IPS-18a (cell line): ENCODE data around the gene CEP192.

Source experiments
- H3K27ac ChIP-seq: one replicate; pipeline ENCODE4 v1.5.1; 2013; ENCODE audit warnings: low read length
- H3K27me3 ChIP-seq: one replicate; pipeline ENCODE4 v1.6.1; 2013; ENCODE audit warnings: mild to moderate bottlenecking, low read length; ENCODE audit not compliant: control insufficient read depth, insufficient read depth
- H3K36me3 ChIP-seq: one replicate; pipeline ENCODE4 v1.6.1; 2013; ENCODE audit warnings: low read depth, low read length; ENCODE audit not compliant: control insufficient read depth
- H3K4me1 ChIP-seq: one replicate; pipeline ENCODE4 v1.6.1; 2013; ENCODE audit warnings: low read depth, low read length; ENCODE audit not compliant: control insufficient read depth
- H3K4me3 ChIP-seq: one replicate; pipeline ENCODE4 v1.5.1; 2013; ENCODE audit warnings: low read length
- H3K9ac ChIP-seq: one replicate; pipeline ENCODE4 v1.6.1; 2013; ENCODE audit warnings: mild to moderate bottlenecking, low read length, moderate library complexity
- H3K9me3 ChIP-seq: one replicate; pipeline ENCODE4 v1.6.1; 2013; ENCODE audit warnings: low read depth, low read length; ENCODE audit not compliant: control insufficient read depth

Gene CEP192

GRCh38 chr18:13136056-13136903 lies 145.1 kb downstream of the CEP192 start:
- no peaks in the 10 kb centered on the region for H3K9me3 ChIP-seq
- H3K4me3 ChIP-seq: peak overlapping the region; percentile 51
- H3K36me3 ChIP-seq: no peaks in the 10 kb centered on the region
- H3K27ac ChIP-seq: no peak overlapping the region
- H3K27me3 ChIP-seq: peaks cover 38% of the 10 kb centered on the region
- H3K9ac ChIP-seq: no peak overlapping the region
- H3K4me1 ChIP-seq: no peaks in the 10 kb centered on the region

- Histone ChIP-seq H3K4me1 (no peaks in the 10 kb centered on the region), H3K36me3 (no peaks in the 10 kb centered on the region), H3K9ac (no peak overlapping the region), H3K9me3 (no peaks in the 10 kb centered on the region), H3K27ac (no peak overlapping the region), H3K4me3 (peak overlapping the region; percentile 51), H3K27me3 (peaks cover 38% of the 10 kb centered on the region)
Measured at GRCh38 chr18:13136904-13137669, 145.9 kb downstream of the CEP192 start.

- Histone ChIP-seq H3K27ac (no peak overlapping the region), H3K27me3 (peaks cover 38% of the 10 kb centered on the region)
Measured at GRCh38 chr18:13137670-13138419, 146.7 kb downstream of the CEP192 start.

GRCh38 chr18:13138420-13139139 lies 147.4 kb downstream of the CEP192 start:
- Histone ChIP-seq H3K9me3 (peaks cover 2% of the 10 kb centered on the region), H3K9ac (no peak overlapping the region), H3K4me3 (no peak overlapping the region), H3K27me3 (peaks cover 38% of the 10 kb centered on the region), H3K27ac (no peak overlapping the region), H3K36me3 (no peaks in the 10 kb centered on the region), H3K4me1 (no peaks in the 10 kb centered on the region)

More at GRCh38 chr18:13137670-13138419, 146.7 kb downstream of the CEP192 start:
- Histone ChIP-seq H3K36me3 (no peaks in the 10 kb centered on the region), H3K4me1 (no peaks in the 10 kb centered on the region), H3K9ac (no peak overlapping the region), H3K4me3 (peak overlapping the region; percentile 51), H3K9me3 (no peaks in the 10 kb centered on the region)

- Histone ChIP-seq H3K9ac (no peak overlapping the region), H3K36me3 (no peaks in the 10 kb centered on the region), H3K4me3 (no peak overlapping the region), H3K27me3 (peaks cover 38% of the 10 kb centered on the region), H3K9me3 (peaks cover 14% of the 10 kb centered on the region), H3K4me1 (no peaks in the 10 kb centered on the region), H3K27ac (no peak overlapping the region)
Measured at GRCh38 chr18:13139885-13140450, 148.8 kb downstream of the CEP192 start.

- no peak overlapping the region for H3K4me3 ChIP-seq
- no peak overlapping the region for H3K27ac ChIP-seq
- H3K36me3 ChIP-seq: no peaks in the 10 kb centered on the region
- H3K4me1 ChIP-seq: no peaks in the 10 kb centered on the region
- H3K9ac ChIP-seq: no peak overlapping the region
- H3K27me3 ChIP-seq: peaks cover 26% of the 10 kb centered on the region
- H3K9me3 ChIP-seq: peaks cover 14% of the 10 kb centered on the region
Measured at GRCh38 chr18:13141209-13141608, 150.0 kb downstream of the CEP192 start.

- Histone ChIP-seq H3K9ac (no peak overlapping the region), H3K27me3 (no peaks in the 10 kb centered on the region), H3K4me3 (no peak overlapping the region), H3K27ac (no peak overlapping the region), H3K36me3 (no peaks in the 10 kb centered on the region), H3K4me1 (no peaks in the 10 kb centered on the region), H3K9me3 (peaks cover 14% of the 10 kb centered on the region)
Measured at GRCh38 chr18:13145636-13146190, 154.6 kb downstream of the CEP192 start.

- H3K27ac ChIP-seq: no peak overlapping the region
- peaks cover 14% of the 10 kb centered on the region for H3K9me3 ChIP-seq
- no peaks in the 10 kb centered on the region for H3K27me3 ChIP-seq
- no peaks in the 10 kb centered on the region for H3K4me1 ChIP-seq
- H3K36me3 ChIP-seq: no peaks in the 10 kb centered on the region
- H3K9ac ChIP-seq: no peak overlapping the region
- H3K4me3 ChIP-seq: no peak overlapping the region
Measured at GRCh38 chr18:13147130-13147529, 156.0 kb downstream of the CEP192 start.

GRCh38 chr18:13151656-13152055 lies 160.5 kb downstream of the CEP192 start:
- H3K4me3 ChIP-seq: no peak overlapping the region
- H3K36me3 ChIP-seq: no peaks in the 10 kb centered on the region
- no peaks in the 10 kb centered on the region for H3K9me3 ChIP-seq
- no peaks in the 10 kb centered on the region for H3K27me3 ChIP-seq
- no peak overlapping the region for H3K9ac ChIP-seq
- H3K4me1 ChIP-seq: no peaks in the 10 kb centered on the region
- H3K27ac ChIP-seq: no peak overlapping the region

- no peaks in the 10 kb centered on the region for H3K36me3 ChIP-seq
- H3K9me3 ChIP-seq: no peaks in the 10 kb centered on the region
- no peak overlapping the region for H3K27ac ChIP-seq
- no peak overlapping the region for H3K4me3 ChIP-seq
- H3K4me1 ChIP-seq: no peaks in the 10 kb centered on the region
- H3K27me3 ChIP-seq: no peaks in the 10 kb centered on the region
- no peak overlapping the region for H3K9ac ChIP-seq
Measured at GRCh38 chr18:13158428-13158827, 167.3 kb downstream of the CEP192 start.
